ENCODE measurements around the gene RIMBP3B. TPM values are rescaled to one million over a fixed set of nuclear protein-coding genes. Genes with fewer than 3 reads are reported as not detected.
"Not testable (repeated sequence)": the region's sequence is repeated elsewhere in the genome, so short reads cannot be mapped to it uniquely, and the experiment has no call there.

The RIMBP3B gene
- total RNA-seq, 1 experiment from 2014 or later = 0.39 TPM

GRCh38 chr22:21420180-21420763 lies 36.7 kb downstream of the RIMBP3B start:
- not testable (repeated sequence) for H4K91ac ChIP-seq (ENCODE audit: insufficient read length, low read depth, low read length); H2AFZ ChIP-seq (ENCODE audit: low read length); H4K5ac ChIP-seq (ENCODE audit: insufficient read length, low read depth, low read length); H3K27ac Mint-ChIP-seq; H4K20me1 ChIP-seq (ENCODE audit: control insufficient read depth, insufficient read depth, insufficient read length); H3K4ac ChIP-seq (ENCODE audit: low read depth, low read length); H3K4me1 Mint-ChIP-seq; H2BK15ac ChIP-seq (ENCODE audit: low read depth, low read length); H3K56ac ChIP-seq (ENCODE audit: insufficient read length, low read depth, low read length); H3K27me3 ChIP-seq (ENCODE audit: insufficient read depth, low read length); H3K36me3 Mint-ChIP-seq (ENCODE audit: insufficient read depth in 1 of 3, low read depth in 3 of 3); H3K14ac ChIP-seq (ENCODE audit: insufficient read depth, low read length); H3K4me3 Mint-ChIP-seq; H3K9ac ChIP-seq (ENCODE audit: extremely low read depth, insufficient read length, low read length); H3K9me3 ChIP-seq (ENCODE audit: control insufficient read depth, low read depth, low read length); H2BK20ac ChIP-seq (ENCODE audit: low read depth, low read length, poor library complexity, severe bottlenecking); H3K18ac ChIP-seq (ENCODE audit: insufficient read length, low read depth, low read length); H3K4me1 ChIP-seq (ENCODE audit: insufficient read depth, low read length); H3K23me2 ChIP-seq (ENCODE audit: insufficient read length, low read depth, low read length, poor library complexity, severe bottlenecking); H2BK5ac ChIP-seq (ENCODE audit: insufficient read length, low read length); H2BK12ac ChIP-seq (ENCODE audit: insufficient read length, low read depth, low read length); H3K79me2 ChIP-seq (ENCODE audit: insufficient read depth, low read length); H3K27me3 Mint-ChIP-seq (ENCODE audit: low read depth); H2AK5ac ChIP-seq (ENCODE audit: insufficient read length, low read length); H3K9me3 Mint-ChIP-seq; H3K79me1 ChIP-seq (ENCODE audit: insufficient read depth, low read depth, low read length, poor library complexity, severe bottlenecking); DNase-seq; H3K27ac ChIP-seq (ENCODE audit: insufficient read length, low read depth, low read length); H3K4me2 ChIP-seq (ENCODE audit: insufficient read depth, insufficient read length, low read length); H4K8ac ChIP-seq (replicated peaks; ENCODE audit: insufficient read length, low read depth, low read length); H3K23ac ChIP-seq (ENCODE audit: insufficient read length, low read depth, low read length); H3T11ph ChIP-seq (ENCODE audit: low read length); H2BK120ac ChIP-seq (ENCODE audit: low read depth, low read length, poor library complexity, severe bottlenecking)
- no CpG with 5 or more reads among the region's 19 CpGs for WGBS (ENCODE audit: extremely low coverage, insufficient read length, low lambda C conversion rate)

- not testable (repeated sequence) for H3K27ac Mint-ChIP-seq; H3K36me3 Mint-ChIP-seq (ENCODE audit: insufficient read depth in 1 of 3, low read depth in 3 of 3); H2BK12ac ChIP-seq (ENCODE audit: insufficient read length, low read depth, low read length); H4K5ac ChIP-seq (ENCODE audit: insufficient read length, low read depth, low read length); H3K27me3 ChIP-seq (ENCODE audit: insufficient read depth, low read length); H3K4me3 Mint-ChIP-seq; H3K4me2 ChIP-seq (ENCODE audit: insufficient read depth, insufficient read length, low read length); H2BK20ac ChIP-seq (ENCODE audit: low read depth, low read length, poor library complexity, severe bottlenecking); H3K4me1 Mint-ChIP-seq; H4K8ac ChIP-seq (replicated peaks; ENCODE audit: insufficient read length, low read depth, low read length); H3K9ac ChIP-seq (ENCODE audit: extremely low read depth, insufficient read length, low read length); DNase-seq; H2AFZ ChIP-seq (ENCODE audit: low read length); H2BK15ac ChIP-seq (ENCODE audit: low read depth, low read length); H3K9me3 Mint-ChIP-seq; H4K20me1 ChIP-seq (ENCODE audit: control insufficient read depth, insufficient read depth, insufficient read length); H3K27ac ChIP-seq (ENCODE audit: insufficient read length, low read depth, low read length); H3K4me1 ChIP-seq (ENCODE audit: insufficient read depth, low read length); H3K18ac ChIP-seq (ENCODE audit: insufficient read length, low read depth, low read length); H3K23me2 ChIP-seq (ENCODE audit: insufficient read length, low read depth, low read length, poor library complexity, severe bottlenecking); H3T11ph ChIP-seq (ENCODE audit: low read length); H4K91ac ChIP-seq (ENCODE audit: insufficient read length, low read depth, low read length); H2AK5ac ChIP-seq (ENCODE audit: insufficient read length, low read length); H2BK120ac ChIP-seq (ENCODE audit: low read depth, low read length, poor library complexity, severe bottlenecking); H2BK5ac ChIP-seq (ENCODE audit: insufficient read length, low read length); H3K56ac ChIP-seq (ENCODE audit: insufficient read length, low read depth, low read length); H3K14ac ChIP-seq (ENCODE audit: insufficient read depth, low read length); H3K23ac ChIP-seq (ENCODE audit: insufficient read length, low read depth, low read length); H3K4ac ChIP-seq (ENCODE audit: low read depth, low read length); H3K27me3 Mint-ChIP-seq (ENCODE audit: low read depth); H3K9me3 ChIP-seq (ENCODE audit: control insufficient read depth, low read depth, low read length); H3K79me1 ChIP-seq (ENCODE audit: insufficient read depth, low read depth, low read length, poor library complexity, severe bottlenecking); H3K79me2 ChIP-seq (ENCODE audit: insufficient read depth, low read length)
- WGBS (ENCODE audit: extremely low coverage, insufficient read length, low lambda C conversion rate) = no CpG with 5 or more reads among the region's 12 CpGs
Observed at GRCh38 chr22:21424084-21424709, 40.6 kb downstream of the RIMBP3B start.

All from H9 (cell line).